Fibroblast of villous mesenchyme (primary cell): ENCODE measurements around the gene ST8SIA4. TPM values are rescaled to one million over a fixed set of nuclear protein-coding genes. Genes with fewer than 3 reads are reported as not detected.

Experiments
- DNase-seq: peaks from one replicate; pipeline ENCODE4 v3.0.0-alpha.2; 2010; ENCODE audit warnings: low read depth
- H3K4me3 ChIP-seq: 2 replicates; pipeline ENCODE4 v1.5.1; 2011; ENCODE audit warnings: low read depth, mild to moderate bottlenecking, low read length
- CTCF ChIP-seq: IDR thresholded peaks from 2 replicates; pipeline ENCODE4 v1.5.1; 2012; ENCODE audit warnings: low read depth, mild to moderate bottlenecking, low read length; ENCODE audit not compliant: insufficient read depth
- total RNA-seq: library from RNA; depleted of rRNA; stranded (reverse); fragments of >200 nt; gene quantifications from 2 replicates; pipeline ENCODE4 v1.2.3, GENCODE V29; 2012

Gene ST8SIA4
- total RNA-seq, 1 donor = 3.5 TPM

DNA sequence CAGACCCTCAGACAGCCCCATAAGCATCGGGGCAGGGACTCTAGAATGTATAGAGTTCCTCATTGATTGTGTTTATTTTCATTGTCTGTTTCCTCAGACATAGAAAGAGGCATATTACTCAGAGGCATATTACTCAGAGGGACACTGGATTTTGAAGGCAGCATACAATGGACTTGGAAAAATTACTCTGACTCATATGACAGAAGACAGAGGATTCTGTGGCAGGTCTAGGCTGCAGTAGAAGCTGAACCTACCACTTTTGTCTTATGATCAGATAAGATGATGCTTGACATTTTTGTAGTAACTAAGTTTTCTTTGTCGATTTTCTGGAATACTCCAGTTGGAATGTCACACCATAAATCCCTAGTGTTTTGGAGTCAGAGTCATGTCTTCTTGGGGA lies 105.2 kb downstream of the ST8SIA4 start:
- DNase-seq = peak; percentile 25

DNA sequence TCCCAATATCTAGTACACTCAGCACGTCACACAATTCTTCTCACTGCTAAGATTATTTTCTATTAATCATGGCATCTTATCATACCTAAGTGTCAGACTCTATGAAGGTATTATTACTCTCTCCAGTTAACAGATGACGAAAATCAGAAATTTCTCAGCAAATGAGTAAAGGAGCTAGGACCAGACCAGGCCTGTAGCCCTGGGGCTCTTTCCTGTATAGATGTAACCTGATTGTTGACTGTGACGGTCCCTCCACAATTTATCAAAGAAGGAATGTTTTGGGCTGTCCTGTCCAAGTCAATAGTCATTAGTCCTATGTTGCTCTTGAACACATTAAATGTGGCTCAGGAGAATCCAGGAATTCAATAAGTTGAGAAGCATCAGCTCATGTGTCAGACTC lies 106.2 kb downstream of the ST8SIA4 start:
- no peak for DNase-seq
- no peak for TF ChIP-seq CTCF
- H3K4me3 ChIP-seq = no peak overlapping the region

More for the DNA sequence above, 105.2 kb downstream of the ST8SIA4 start:
- no peak for TF ChIP-seq CTCF
- no peak overlapping the region for H3K4me3 ChIP-seq

GRCh38 chr5:100794844-100795243 lies 108.2 kb downstream of the ST8SIA4 start:
- no peak for DNase-seq
- no peak overlapping the region for H3K4me3 ChIP-seq
- TF ChIP-seq CTCF = no peak

DNA sequence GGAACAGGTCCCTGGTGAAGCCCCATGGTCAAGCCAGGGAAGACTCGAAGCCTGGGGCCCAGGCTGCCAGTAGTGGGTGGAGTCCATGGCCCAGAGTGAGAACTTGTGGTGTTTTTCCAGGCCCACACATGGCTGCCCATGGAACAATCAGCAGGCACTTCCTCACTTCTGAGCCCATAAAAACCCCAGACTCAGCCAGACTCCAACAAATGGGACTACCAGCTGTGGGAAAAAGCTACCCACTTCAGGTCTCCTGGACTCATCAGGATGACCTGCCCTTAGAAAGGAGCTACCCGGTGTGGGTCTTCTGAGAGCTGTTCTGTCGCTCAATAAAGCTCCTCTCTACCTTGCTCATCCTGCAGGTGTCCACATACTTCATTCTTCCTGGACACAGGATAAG lies 108.9 kb downstream of the ST8SIA4 start:
- TF ChIP-seq CTCF = no peak

GRCh38 chr5:100792781-100793180 lies 110.3 kb downstream of the ST8SIA4 start:
- DNase-seq = no peak
- no peak overlapping the region for H3K4me3 ChIP-seq
- no peak for TF ChIP-seq CTCF

More for the DNA sequence above, 108.9 kb downstream of the ST8SIA4 start:
- no peak for DNase-seq
- H3K4me3 ChIP-seq = no peak overlapping the region

DNA sequence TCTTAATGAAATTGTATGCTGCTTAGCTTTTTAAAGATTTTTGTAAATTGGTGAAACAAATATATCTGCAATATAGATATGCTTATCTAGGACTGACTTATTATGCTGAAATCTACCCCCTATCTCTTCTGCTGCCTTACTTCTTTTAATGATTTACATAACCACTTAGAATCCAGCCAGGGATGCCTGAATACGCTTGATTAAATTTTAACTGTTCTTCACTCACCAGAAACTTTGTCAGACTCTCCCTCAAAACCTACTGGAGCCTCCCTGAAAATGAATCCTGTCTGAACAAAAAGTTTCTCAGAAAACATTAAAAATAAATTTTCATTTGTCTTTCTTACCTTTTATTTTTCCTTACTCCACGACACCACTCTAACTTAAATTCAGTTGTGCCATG lies 111.7 kb downstream of the ST8SIA4 start:
- no peak for DNase-seq
- no peak overlapping the region for H3K4me3 ChIP-seq
- TF ChIP-seq CTCF = no peak

GRCh38 chr5:100790951-100791350 lies 112.1 kb downstream of the ST8SIA4 start:
- H3K4me3 ChIP-seq = no peak overlapping the region
- TF ChIP-seq CTCF = no peak
- no peak for DNase-seq
